ENCODE measurements around the gene SLC13A1. TPM values are rescaled to one million over a fixed set of nuclear protein-coding genes. Genes with fewer than 3 reads are reported as not detected.

Gene SLC13A1
- total RNA-seq, 1 donor from 2014 or later = not detected

GRCh38 chr7:123191132-123191531 is 8.6 kb downstream of the SLC13A1 start:
- intact Hi-C loops (cut with DNase I) = no loop called here
- TF ChIP-seq, protein P1, sequence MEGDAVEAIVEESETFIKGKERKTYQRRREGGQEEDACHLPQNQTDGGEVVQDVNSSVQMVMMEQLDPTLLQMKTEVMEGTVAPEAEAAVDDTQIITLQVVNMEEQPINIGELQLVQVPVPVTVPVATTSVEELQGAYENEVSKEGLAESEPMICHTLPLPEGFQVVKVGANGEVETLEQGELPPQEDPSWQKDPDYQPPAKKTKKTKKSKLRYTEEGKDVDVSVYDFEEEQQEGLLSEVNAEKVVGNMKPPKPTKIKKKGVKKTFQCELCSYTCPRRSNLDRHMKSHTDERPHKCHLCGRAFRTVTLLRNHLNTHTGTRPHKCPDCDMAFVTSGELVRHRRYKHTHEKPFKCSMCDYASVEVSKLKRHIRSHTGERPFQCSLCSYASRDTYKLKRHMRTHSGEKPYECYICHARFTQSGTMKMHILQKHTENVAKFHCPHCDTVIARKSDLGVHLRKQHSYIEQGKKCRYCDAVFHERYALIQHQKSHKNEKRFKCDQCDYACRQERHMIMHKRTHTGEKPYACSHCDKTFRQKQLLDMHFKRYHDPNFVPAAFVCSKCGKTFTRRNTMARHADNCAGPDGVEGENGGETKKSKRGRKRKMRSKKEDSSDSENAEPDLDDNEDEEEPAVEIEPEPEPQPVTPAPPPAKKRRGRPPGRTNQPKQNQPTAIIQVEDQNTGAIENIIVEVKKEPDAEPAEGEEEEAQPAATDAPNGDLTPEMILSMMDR (IDR thresholded peaks at IDR 0.05) = no peak
- no peak overlapping the region for H3K27ac ChIP-seq
- H3K4me3 ChIP-seq = no peak overlapping the region
- no peaks in the 10 kb centered on the region for H3K36me3 ChIP-seq
- no peaks in the 10 kb centered on the region for H3K9me3 ChIP-seq
- no peaks in the 10 kb centered on the region for H3K27me3 ChIP-seq
- DNase-seq (ENCODE audit: low spot score in 2 of 2) = no peak
- no peaks in the 10 kb centered on the region for H3K4me1 ChIP-seq

- intact Hi-C loops (cut with DNase I) = no loop called here
- peaks cover 0 to 5% of the 10 kb centered on the region in 2 donors for H3K9me3 ChIP-seq
- TF ChIP-seq, protein P1 (IDR thresholded peaks at IDR 0.05) = no peak
Measured at GRCh38 chr7:123190109-123190831, 9.5 kb downstream of the SLC13A1 start.

DNA sequence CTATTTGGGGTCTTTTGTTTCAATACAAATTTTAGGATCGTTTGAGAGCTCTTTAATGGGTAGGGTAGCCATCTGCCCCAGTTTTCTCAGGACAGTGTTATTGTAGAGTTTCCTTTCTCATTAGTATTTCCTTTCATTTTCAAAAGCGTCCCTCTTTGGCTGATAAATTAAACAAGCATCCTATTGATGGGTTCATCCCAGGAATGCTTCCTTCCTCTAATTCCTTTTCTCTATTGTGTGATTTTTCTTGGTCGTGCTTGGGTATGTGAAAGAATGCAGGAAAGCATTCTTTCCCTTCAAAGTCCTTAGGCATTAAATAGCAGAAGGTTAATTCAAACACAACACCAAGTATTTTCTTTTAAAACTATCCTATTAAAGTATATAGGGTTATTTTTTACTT is 14.0 kb downstream of the SLC13A1 start:
- Histone ChIP-seq H3K27ac (no peak overlapping the region), H3K27me3 (no peaks in the 10 kb centered on the region), H3K9me3 (peaks cover 0 to 5% of the 10 kb centered on the region in 2 donors), H3K4me3 (no peak overlapping the region), H3K36me3 (no peaks in the 10 kb centered on the region), H3K4me1 (no peaks in the 10 kb centered on the region)
- DNase-seq (ENCODE audit: low spot score in 2 of 2) = no peak
- intact Hi-C loops (cut with DNase I) = no loop called here
- TF ChIP-seq, protein P1 (IDR thresholded peaks at IDR 0.05) = no peak

More at GRCh38 chr7:123190109-123190831, 9.5 kb downstream of the SLC13A1 start:
- Histone ChIP-seq H3K4me3 (no peak overlapping the region), H3K27me3 (no peaks in the 10 kb centered on the region), H3K4me1 (no peaks in the 10 kb centered on the region), H3K27ac (no peak overlapping the region), H3K36me3 (no peaks in the 10 kb centered on the region)
- DNase-seq (ENCODE audit: low spot score in 2 of 2) = no peak

DNA sequence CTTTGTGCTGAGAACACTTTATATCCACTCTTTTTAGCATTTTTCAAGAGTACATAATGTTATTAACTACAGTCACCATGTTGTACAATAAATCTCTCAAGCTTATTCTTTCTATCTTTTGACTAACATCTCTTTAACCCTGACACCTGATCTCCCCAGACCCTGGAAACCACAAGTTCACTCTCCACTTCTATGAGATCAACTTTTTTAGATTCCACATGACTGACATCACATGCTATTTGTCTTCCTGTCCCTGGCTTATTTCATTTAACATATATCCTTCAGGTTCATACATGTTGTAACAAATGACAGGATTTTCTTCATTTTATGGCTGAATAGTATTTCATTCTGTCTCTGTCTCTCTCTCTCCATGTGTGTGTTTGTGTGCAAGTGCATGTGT is 15.5 kb downstream of the SLC13A1 start:
- Histone ChIP-seq H3K9me3 (peaks cover 0 to 5% of the 10 kb centered on the region in 2 donors), H3K4me3 (no peak overlapping the region), H3K4me1 (no peaks in the 10 kb centered on the region), H3K27me3 (no peaks in the 10 kb centered on the region), H3K27ac (no peak overlapping the region), H3K36me3 (no peaks in the 10 kb centered on the region)
- intact Hi-C loops (cut with DNase I) = no loop called here
- DNase-seq (ENCODE audit: low spot score in 2 of 2) = no peak
- TF ChIP-seq, protein P1 (IDR thresholded peaks at IDR 0.05) = no peak

- H3K27ac ChIP-seq = no peak overlapping the region
- H3K9me3 ChIP-seq = peaks cover 0 to 5% of the 10 kb centered on the region in 2 donors
- H3K4me1 ChIP-seq = no peaks in the 10 kb centered on the region
- H3K27me3 ChIP-seq = no peaks in the 10 kb centered on the region
- no peak overlapping the region for H3K4me3 ChIP-seq
- H3K36me3 ChIP-seq = no peaks in the 10 kb centered on the region
- DNase-seq (ENCODE audit: low spot score in 2 of 2) = no peak
- TF ChIP-seq, protein P1 (IDR thresholded peaks at IDR 0.05) = no peak
- intact Hi-C loops (cut with DNase I) = no loop called here
Measured at GRCh38 chr7:123183431-123183830, 16.3 kb downstream of the SLC13A1 start.
